Superior temporal gyrus (tissue), 1 donor: ENCODE data around the gene NBPF11.
"Not testable (repeated sequence)": the region's sequence is repeated elsewhere in the genome, so short reads cannot be mapped to it uniquely, and the experiment has no call there.

Experiments
- DNase-seq: peaks from one replicate; pipeline ENCODE4 v3.0.0-alpha.2; 2016; ENCODE audit errors: extremely low spot score

NBPF11 gene, protein sequence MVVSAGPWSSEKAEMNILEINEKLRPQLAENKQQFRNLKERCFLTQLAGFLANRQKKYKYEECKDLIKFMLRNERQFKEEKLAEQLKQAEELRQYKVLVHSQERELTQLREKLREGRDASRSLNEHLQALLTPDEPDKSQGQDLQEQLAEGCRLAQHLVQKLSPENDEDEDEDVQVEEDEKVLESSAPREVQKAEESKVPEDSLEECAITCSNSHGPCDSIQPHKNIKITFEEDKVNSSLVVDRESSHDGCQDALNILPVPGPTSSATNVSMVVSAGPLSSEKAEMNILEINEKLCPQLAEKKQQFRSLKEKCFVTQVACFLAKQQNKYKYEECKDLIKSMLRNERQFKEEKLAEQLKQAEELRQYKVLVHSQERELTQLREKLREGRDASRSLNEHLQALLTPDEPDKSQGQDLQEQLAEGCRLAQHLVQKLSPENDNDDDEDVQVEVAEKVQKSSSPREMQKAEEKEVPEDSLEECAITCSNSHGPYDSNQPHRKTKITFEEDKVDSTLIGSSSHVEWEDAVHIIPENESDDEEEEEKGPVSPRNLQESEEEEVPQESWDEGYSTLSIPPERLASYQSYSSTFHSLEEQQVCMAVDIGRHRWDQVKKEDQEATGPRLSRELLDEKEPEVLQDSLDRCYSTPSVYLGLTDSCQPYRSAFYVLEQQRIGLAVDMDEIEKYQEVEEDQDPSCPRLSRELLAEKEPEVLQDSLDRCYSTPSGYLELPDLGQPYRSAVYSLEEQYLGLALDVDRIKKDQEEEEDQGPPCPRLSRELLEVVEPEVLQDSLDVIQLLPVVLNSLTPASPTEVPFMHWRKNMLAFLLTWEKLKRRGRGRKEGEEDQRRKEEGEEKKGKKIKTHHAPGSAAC

DNA sequence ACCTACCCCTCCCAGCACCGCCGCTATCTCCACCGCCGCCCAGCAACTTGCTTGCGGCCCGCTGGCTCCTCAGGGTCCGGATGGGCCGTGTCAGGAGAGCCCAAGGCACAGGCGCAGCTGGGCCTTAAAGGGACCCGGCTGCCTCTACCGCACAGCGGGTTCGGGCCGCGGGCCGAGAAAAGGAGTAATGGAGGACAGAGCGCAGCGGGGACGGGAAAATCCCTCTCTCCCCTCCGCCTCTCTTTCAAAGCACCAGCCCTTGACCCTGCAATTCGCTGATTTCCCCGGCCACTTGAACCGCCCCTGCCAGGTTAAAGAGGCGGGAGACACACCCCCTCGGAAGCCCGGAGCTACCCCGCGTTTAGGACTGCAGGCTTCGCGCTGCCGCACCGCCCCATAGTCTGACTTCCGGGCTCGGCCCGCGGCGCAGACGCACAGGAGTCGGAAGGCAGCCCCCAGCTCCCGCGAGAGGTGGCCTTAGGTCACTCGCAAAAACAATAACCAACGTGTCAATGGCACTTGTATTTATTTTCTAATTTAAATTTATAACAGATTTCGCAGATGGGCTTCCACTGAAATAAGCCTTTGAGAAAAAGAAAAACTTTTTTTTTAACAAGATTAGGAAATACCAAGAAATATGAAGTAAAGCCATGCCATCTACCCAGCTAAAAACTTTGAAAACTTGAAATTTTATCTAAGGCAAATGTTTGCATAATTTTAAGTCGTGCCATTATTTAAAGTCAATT lies at the start of gene NBPF11:
Gene NBPF11, minus strand, starts transcription at position 371 of the 746 bp plus-strand sequence. CDS start 25,278 bp downstream, outside the sequence.
- DNase-seq: peak; percentile 70

DNA sequence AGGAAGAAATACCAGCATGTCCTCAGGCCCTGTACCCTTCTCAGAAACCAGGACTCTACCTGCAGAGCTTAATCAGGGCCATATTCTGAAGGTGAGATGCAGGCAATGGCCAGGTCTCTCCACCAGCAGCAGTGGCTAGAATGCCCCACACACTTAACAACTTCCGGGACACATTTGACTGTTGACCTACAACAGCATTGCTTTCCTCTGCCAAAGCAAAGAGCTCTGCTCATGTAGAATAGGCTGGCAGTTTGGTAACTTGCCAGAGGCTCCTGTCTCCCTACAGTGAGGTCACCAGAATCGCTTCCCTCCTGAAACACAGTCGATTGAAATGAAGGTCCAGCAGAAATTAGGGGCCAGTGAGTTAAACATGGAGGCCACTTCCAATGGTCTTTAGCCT lies 45.3 kb upstream of the NBPF11 start:
- not testable (repeated sequence) for DNase-seq

DNA sequence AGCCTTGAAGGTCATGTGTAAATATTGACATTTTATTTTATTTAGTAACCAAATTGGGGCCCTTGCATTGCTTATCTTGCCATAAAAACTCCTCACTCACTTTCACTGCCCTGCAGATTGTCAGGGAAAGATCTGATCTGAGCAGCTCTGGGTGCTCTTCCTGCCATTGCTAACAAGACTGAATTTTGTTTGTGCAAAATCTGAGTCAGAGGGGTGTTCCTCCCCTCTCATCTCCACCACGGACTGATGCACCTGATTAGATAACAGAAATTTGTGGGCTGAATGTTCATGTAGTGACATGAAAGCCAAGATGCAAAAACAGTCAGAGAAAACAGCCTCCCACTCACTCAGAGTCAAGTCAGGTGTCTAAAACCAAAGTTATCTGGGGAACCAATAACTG lies 44.9 kb upstream of the NBPF11 start:
- not testable (repeated sequence) for DNase-seq

DNA sequence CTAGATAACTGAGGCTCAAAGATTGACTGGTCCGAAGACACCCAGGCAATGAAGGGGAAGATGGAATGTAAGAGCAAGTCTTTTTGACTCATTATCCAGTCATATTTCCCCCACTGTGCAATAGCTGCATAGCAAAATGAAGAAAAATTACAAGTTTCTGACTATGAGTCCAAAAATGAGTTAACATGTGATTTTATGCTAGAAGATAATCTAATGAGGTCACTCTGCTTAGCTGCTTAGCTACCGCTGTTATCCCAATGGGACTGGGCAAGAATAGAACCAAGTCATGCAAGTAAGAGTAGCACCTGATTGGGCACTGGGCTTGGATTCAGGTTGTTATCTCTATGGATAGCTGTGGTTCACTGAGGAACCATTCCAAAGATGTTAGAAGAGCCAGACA lies 43.0 kb upstream of the NBPF11 start:
- not testable (repeated sequence) for DNase-seq

DNA sequence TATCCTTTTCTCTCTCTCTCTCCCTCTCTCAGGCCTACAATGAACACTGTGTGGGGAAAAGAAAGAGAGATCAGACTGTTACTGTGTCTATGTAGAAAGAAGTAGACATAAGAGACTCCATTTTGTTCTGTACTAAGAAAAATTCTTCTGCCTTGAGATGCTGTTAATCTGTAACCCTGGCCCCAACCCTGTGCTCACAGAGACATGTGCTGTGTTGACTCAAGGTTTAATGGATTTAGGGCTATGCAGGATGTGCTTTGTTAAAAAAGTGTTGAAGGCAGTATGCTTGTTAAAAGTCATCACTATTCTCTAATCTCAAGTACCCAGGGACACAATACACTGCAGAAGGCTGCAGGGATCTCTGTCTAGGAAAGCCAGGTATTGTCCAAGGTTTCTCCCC lies 36.7 kb upstream of the NBPF11 start:
- DNase-seq: not testable (repeated sequence)

DNA sequence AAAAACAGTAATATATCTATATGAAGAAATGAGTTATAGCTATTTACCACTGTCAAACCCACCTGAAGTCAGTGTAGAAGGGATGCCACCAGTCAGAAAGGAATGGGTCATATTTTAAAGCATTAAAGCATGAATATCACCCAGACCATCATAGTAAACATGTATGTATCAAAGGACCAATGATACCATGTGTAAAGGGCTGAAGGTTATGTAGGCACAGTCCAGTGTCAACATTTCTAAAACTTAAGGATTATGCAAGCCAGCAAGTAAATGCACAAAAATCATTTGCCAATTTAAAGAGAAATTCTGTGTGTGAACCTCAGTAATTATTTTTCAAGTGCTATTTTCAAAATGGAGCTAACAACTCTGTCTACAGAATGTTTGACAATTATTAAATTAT lies 26.6 kb upstream of the NBPF11 start:
- DNase-seq: not testable (repeated sequence)

DNA sequence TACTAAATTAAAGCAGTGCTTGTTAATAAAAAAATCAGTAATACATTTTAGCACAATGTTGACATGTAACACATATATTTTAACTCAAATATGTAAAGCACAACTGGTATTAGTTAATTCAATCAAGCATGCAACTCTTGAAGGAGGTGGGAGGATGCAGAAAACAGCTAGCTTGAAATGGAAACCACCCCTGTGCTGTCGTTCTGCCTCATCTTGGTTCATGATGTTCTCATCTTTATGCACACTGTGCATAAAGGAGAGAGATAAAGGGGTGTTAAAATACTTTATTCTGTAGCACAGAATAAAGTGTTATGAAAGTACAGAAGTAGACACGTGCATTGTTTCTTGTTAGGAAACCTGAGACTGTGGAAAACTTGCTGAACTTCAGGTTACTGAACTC lies 23.3 kb upstream of the NBPF11 start:
- peak; percentile 5 for DNase-seq

DNA sequence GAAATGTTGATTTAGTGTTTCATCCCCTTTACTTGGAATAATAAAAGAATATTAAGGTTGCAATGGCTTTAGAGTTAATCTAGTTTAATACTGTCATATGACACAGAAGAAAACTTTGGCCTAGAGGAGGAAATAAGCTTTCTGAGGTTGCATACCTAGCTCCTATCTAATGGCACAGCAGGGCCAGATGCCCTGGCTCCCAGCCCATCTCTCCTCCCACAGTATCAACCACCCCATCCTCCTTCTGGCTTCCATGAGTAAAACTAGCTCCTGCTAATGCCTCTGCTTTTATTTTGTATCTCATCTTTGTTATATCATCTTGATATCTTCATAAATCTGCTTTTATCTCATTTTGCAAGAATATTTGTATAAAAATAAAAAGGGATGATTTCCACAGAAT lies 19.9 kb upstream of the NBPF11 start:
- DNase-seq: not testable (repeated sequence)

DNA sequence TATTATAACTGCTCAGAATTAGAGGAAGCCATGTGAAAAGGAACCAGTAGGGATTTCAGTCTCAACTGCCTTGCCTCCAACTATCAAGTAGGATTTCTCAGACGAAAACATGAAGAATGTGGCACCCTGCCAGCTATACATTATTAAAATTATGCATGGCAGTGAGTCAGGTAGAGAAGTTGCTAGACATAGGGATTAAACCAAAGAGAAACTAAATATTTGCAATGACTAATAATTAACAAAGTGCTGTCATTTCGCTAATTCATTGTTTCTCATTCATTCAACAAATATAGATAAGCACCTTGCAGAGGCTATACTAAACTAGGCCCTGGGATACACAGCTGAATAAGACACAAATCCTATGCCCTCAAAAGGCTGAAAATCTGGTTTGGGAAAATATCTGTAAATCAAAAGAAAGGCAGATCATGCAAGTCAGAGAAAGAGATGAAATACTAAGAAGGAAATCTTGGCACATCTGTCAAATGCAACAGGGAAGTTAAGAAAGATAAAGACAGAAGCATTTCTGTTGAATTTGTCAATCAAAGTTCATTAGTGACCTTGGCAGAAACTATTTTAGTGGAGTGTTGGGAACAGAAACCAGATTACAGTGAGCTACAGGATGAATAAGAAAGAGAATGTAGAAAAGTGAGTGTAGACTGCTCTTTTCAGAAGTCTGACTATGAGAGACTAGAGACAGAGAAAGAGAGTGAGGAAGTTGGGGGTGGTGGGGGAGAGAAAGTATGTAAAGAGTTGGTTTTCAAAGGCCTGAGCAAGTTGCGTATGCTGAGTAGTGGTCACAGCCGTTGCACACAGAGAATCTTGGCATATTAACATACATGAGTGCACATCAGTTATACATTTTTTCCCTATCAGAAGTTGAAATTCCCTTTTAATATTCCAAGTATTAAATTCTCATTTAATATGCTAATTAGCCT lies 14.7 kb upstream of the NBPF11 start:
- DNase-seq: no peak

DNA sequence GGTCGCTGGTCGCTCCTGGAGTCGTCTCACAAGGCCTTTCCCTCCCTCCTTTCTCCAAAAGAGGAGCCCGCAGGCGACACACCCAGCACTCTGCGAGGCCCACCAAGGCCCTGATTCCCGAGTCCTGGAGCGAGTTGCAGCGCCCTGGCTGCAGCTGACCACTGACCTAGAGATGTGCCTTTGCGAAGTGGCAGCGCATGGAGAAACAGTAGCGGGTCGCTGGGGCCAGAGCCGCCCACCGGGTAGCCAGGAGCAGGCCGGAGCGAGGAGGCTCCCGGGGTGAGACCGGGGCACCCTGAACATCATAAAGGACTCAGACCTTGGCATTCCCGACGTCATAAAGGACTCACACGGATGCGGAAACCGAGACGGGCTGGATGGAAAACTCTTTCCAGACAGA lies 10.3 kb upstream of the NBPF11 start:
- DNase-seq: no peak

DNA sequence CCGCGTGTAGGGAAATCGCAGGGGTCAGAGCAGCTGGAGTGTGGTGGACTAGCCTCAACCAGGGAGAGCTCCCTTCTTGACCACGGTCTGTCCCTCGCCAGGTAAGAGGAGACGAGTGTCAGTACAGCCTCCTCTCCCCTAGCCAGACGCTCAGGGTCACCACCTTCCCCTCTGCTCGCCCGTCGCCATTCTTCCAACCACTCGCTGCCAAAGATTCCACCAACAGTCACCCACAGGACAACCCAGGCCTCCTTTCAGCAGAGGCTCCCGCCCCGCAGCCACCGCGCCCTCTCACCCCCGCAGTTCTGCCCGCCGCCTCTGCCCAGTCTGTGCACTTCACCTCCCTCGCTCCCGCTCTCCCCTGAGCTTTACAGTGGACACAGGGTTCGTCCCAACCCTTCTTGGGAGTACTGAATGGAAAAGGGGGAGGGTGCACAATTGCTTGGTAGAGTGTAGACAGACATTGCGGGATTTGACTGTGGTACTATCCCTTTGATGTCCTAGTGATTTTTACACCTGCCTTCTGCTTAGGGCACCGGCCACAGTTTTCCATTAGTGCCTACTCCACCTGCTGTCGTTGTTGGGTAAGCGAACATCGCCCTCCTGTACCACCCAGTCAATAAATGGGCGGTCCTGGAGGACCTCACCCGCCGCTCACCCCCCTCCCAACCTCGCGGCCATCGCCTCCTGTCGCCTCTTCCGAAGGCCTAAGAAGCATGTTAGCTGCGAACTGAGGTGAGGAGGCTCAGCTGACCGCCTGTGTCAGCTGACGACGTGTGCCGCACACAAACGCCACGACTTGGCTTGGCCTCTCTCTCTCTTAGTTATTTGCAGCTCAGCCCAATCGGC lies 9.2 kb upstream of the NBPF11 start:
- no peak for DNase-seq

DNA sequence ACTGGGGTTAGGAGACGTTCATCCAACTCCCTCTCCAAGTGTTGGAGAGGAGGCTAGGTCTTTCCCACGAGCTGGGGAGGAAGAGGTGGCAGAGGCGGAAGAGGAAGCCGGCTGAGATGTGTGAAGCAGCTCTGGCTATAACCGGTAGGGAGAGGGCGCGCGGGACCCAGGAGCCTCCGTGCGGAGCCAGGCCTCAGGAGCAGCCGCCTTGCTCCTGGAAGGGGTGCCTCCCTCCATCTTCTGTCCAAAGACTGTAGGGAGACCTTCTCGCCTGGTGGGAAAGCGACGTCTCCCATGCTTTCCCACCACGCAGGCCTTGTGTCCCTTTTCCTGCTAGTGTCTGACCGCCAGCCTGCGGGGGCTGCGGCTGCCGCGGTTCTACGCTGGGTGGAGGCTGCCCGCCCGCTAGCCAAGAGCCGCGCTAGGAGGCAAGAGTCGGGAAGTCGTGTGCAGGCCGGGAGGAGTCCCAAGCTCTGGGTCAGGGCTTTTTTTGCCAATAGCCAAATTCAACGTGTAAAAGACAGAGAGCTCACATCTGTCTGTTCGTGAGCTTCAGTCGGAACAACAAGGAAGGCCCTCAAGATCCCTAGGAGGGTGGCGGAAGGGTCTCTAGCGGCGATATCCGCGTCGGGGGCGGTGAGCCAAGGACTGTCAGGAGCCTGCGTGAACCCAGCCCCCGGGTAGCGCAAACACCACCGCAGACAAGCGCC lies 8.4 kb upstream of the NBPF11 start:
- no peak for DNase-seq

DNA sequence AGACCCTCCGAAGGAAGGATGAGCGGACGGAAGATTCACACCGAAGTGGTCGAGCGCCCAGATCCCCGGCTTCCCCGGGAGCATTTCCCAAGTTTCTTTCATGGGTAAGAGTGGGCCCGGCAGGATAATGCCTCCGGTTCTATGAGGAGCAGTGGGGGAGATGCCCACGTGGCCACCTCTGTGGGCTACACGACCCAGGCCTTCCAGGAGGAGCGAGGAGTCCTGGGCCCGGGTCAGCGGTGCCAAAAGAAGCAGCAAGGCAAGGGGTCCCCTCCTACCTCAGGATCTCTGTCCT lies 7.9 kb upstream of the NBPF11 start:
- no peak for DNase-seq

DNA sequence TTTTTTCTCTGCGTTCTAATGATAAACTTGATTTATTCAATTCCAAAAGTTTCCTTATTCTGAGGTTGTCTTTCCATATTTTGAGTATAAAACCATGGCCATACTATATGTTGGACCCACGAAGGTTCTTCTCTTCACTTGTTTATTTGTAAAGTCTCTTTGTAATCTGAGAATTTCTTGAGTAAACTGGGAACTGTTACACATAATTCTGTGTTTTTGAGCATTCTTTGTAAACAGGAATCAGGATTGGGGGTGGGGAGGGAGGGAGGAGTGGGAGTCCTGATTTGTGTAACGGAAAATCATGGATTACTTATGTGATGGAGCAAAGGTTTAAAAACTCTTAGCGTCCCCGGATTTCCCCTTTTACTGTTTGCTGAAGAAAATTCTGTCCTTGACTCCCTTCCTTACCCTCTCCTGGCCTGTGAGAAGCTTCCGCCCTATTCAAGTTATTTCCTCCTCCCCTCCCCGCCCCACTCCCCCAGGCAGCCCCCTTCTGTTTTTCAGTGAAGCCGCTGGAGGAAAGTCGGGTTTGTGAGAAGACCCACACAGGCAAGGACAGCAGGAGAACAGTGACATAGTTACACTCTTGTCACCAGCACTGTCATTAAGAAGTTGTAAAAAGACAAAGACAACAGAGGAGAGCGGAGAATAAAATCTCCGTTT lies 6.4 kb upstream of the NBPF11 start:
- no peak for DNase-seq

DNA sequence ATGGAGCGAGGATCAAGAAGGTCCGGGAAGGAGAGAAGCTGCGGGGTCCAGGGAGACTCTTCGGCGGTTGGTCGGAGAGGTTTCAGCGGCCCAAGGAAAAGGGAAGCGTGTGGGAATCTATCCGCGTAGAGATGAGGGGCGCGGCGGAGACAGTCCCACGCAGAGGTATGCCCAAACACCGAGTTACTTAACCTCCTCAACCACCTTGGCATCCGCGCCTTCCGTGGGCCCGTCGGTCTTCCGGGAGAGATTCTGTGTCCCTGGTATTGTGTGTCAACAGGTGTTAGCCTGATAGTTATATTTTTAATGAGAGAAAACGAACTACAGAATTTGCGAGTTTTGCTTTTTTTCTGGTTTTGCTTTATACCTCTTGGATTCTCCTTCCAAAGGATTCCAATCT lies 5.7 kb upstream of the NBPF11 start:
- not testable (repeated sequence) for DNase-seq

DNA sequence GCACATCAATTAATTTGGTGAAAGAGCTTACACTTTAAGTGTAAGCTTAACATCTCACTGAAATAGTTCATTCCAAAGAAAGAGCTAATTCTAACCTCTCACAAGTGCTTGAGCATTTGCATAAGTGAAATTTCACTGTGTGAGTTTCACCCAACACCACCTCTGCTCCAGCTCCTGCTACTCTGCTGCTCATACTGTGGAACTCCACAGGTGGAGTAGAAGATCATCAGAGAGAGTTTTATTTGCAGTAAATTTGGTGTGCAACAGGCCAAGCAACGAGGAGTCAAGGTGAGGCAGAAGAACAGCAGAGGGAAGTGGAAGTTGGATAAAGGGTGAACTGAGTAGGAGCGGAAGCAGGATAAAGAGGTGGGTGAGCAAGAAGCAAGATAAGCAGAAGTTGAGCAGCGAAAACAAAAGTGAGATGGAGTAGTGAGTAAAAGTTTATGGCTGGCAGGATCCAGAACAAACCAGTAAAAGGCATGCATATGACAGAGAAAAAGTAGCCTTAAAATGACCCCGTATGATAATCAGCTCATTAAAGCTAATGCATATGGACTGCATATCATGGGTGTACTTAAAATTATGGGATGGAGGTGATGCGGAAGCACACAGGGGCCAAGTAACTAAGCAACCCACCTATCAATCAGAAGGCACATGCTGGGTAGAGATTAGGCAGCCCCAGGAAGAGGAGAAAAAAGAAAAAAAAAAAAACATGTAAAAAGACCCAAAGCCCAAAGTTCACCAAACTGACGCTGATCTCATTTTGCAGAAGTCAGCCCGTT lies 3.6 kb upstream of the NBPF11 start:
- not testable (repeated sequence) for DNase-seq

DNA sequence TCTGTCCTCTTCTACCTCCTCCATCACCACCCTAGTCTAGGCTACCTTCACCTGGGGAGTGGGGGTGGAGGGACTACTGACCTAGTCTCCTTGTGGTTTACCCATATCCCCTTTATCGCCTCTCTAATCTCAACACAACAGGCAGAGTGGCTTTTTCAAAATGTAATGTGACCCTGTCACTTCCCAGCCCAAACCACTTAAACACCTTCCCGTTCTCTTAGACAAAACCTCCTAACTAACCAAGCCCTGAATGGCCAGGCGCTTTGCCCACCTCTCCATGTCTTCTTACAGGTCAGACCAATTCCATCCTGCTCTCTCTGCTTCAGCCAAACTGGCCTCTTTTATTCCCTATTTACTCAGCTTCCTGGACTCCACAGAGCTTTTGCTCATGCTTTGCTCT lies 714 bp upstream of the NBPF11 start:
- not testable (repeated sequence) for DNase-seq

DNA sequence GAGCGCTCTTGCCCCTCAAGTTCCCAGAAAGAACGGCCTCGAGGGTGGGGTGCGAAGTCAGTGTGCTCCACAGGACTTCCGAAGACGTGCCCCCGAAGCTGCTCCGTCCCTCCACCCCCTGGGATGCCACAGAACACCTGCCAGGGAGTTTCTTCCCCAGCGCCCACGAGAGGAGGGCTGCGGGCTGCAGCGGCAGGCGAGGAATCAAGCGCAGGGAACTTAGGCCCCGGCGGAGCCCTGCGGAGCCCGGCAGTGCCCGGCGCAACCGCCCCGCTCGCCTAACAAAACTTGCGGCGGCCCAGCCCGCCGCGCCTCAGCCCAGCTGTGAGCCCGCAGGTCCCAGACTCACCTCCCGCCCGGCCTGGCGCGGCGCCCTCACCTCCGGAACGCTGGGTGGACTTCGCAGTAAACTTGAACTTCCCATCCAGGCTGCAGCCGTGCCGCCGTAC lies 686 bp downstream of the NBPF11 start:
- not testable (repeated sequence) for DNase-seq
